Cardiac muscle cell (in vitro differentiated cells and primary cell): ENCODE results near the gene ALKBH5. TPM values are rescaled to one million over a fixed set of nuclear protein-coding genes. Genes with fewer than 3 reads are reported as not detected.
A peak's percentile ranks its signal among the peaks of the same experiment; 100 is the strongest.

Source experiments
- DNase-seq, 2 donors: peaks; one replicate each; pipeline versions ENCODE4 v3.0.0 to v3.0.0-alpha.2; 2010 to 2017; ENCODE audit warnings: low read depth in 1 of 2, low spot score in 1 of 2
- H3K27ac ChIP-seq: fragments of 200-600 bp; sonication (generic); 2 replicates; pipeline ENCODE4 v1.5.1; 2016
- H3K27me3 ChIP-seq: fragments of 200-600 bp; sonication (generic); 2 replicates; pipeline ENCODE4 v1.6.0; 2016; ENCODE audit warnings: control low read depth
- H3K36me3 ChIP-seq: fragments of 200-600 bp; sonication (generic); 2 replicates; pipeline ENCODE4 v1.5.1; 2016; ENCODE audit warnings: control low read depth
- H3K4me1 ChIP-seq: fragments of 200-600 bp; sonication (generic); 2 replicates; pipeline ENCODE4 v1.8.1; 2017; ENCODE audit warnings: low read depth, mild to moderate bottlenecking, mixed run types
- H3K4me3 ChIP-seq: fragments of 200-600 bp; sonication (generic); 2 replicates; pipeline ENCODE4 v1.5.1; 2016; ENCODE audit warnings: mild to moderate bottlenecking
- H3K9me3 ChIP-seq: fragments of 200-600 bp; sonication (generic); 2 replicates; pipeline ENCODE4 v1.5.1; 2017; ENCODE audit warnings: low read depth, mild to moderate bottlenecking, control low read depth
- CTCF ChIP-seq: IDR thresholded peaks from 2 replicates; pipeline ENCODE4 v1.5.1; 2012; ENCODE audit warnings: low read depth, mild to moderate bottlenecking, low read length
- polyA plus RNA-seq: library from polyadenylated mRNA; unstranded; fragments of >200 nt; fragmentation: Nextera tagmentation; extraction: Ambion mirVana; gene quantifications from 2 replicates; pipeline ENCODE4 v1.2.1, GENCODE V29; 2016
- total RNA-seq: library from RNA; depleted of rRNA; stranded (reverse); fragments of >200 nt; gene quantifications from 2 replicates; pipeline ENCODE4 v1.2.3, GENCODE V29; 2016

Gene ALKBH5
- total and polyA plus RNA-seq, 2 experiments from 2014 or later: 257 to 279 TPM

GRCh38 chr17:18258356-18259038 lies 74.9 kb downstream of the ALKBH5 start, which contains the start of gene FLII:
FLII (minus strand) TSS chr17:18258738; CDS start chr17:18258690, 48 bp downstream.
- Histone ChIP-seq H3K4me1 (peaks cover 17% of the 10 kb centered on the region), H3K9me3 (no peaks in the 10 kb centered on the region), H3K27ac (peak within 1 kb of the TSS; percentile 95), H3K4me3 (peak within 1 kb of the TSS; percentile 83), H3K27me3 (no peaks in the 10 kb centered on the region), H3K36me3 (peaks cover 23% of the 10 kb centered on the region)
- peak; percentile 35 to 68 for DNase-seq
- TF ChIP-seq CTCF: no peak

Other genes starting within 250 kb of the ALKBH5 start
- gene TOM1L2, start 211.4 kb upstream of the ALKBH5 start, total RNA-seq: 49.9 and 145 TPM in 2 replicates
- gene TOM1L2, start 211.4 kb upstream of the ALKBH5 start, polyA plus RNA-seq: 46.4 and 55.2 TPM in 2 replicates
- 0.18 and 0.21 TPM in 2 replicates for gene DRC3, start 211.0 kb upstream of the ALKBH5 start, total RNA-seq
- gene DRC3, start 211.0 kb upstream of the ALKBH5 start, polyA plus RNA-seq: 2.4 and 4.1 TPM in 2 replicates
- gene ATPAF2, start 144.7 kb upstream of the ALKBH5 start, total RNA-seq: 36.0 and 49.4 TPM in 2 replicates
- 40.3 and 49.9 TPM in 2 replicates for gene ATPAF2, start 144.7 kb upstream of the ALKBH5 start, polyA plus RNA-seq
- gene GID4, start 144.4 kb upstream of the ALKBH5 start, total RNA-seq: 9.8 and 10.7 TPM in 2 replicates
- 9.9 and 12.7 TPM in 2 replicates for gene GID4, start 144.4 kb upstream of the ALKBH5 start, polyA plus RNA-seq
- gene DRG2, start 95.9 kb upstream of the ALKBH5 start, total RNA-seq: 48.1 and 49.5 TPM in 2 replicates
- gene DRG2, start 95.9 kb upstream of the ALKBH5 start, polyA plus RNA-seq: 44.8 and 49.7 TPM in 2 replicates
- 2.5 and 4.9 TPM in 2 replicates for gene MYO15A, start 75.1 kb upstream of the ALKBH5 start, total RNA-seq
- 3.9 and 4.9 TPM in 2 replicates for gene MYO15A, start 75.1 kb upstream of the ALKBH5 start, polyA plus RNA-seq
- gene LLGL1, start 41.8 kb downstream of the ALKBH5 start, total RNA-seq: 81.5 and 83.8 TPM in 2 replicates
- 5.9 and 7.3 TPM in 2 replicates for gene LLGL1, start 41.8 kb downstream of the ALKBH5 start, polyA plus RNA-seq
- gene FLII, start 74.9 kb downstream of the ALKBH5 start, total RNA-seq: 227 and 303 TPM in 2 replicates
- 210 and 232 TPM in 2 replicates for gene FLII, start 74.9 kb downstream of the ALKBH5 start, polyA plus RNA-seq
- gene MIEF2, start 76.8 kb downstream of the ALKBH5 start, total RNA-seq: 95.7 and 101 TPM in 2 replicates
- 36.9 and 37.3 TPM in 2 replicates for gene MIEF2, start 76.8 kb downstream of the ALKBH5 start, polyA plus RNA-seq
- 31.0 and 40.1 TPM in 2 replicates for gene TOP3A, start 131.2 kb downstream of the ALKBH5 start, total RNA-seq
- gene TOP3A, start 131.2 kb downstream of the ALKBH5 start, polyA plus RNA-seq: 22.7 and 26.5 TPM in 2 replicates
- 8.7 and 11.3 TPM in 2 replicates for gene SMCR8, start 131.5 kb downstream of the ALKBH5 start, total RNA-seq
- 2.9 and 3.9 TPM in 2 replicates for gene SMCR8, start 131.5 kb downstream of the ALKBH5 start, polyA plus RNA-seq
- gene SHMT1, start 179.7 kb downstream of the ALKBH5 start, total RNA-seq: 24.8 and 26.7 TPM in 2 replicates
- gene SHMT1, start 179.7 kb downstream of the ALKBH5 start, polyA plus RNA-seq: 24.8 and 30.6 TPM in 2 replicates
- gene EVPLL, start 193.9 kb downstream of the ALKBH5 start, total RNA-seq: not detected in 2 replicates
- gene EVPLL, start 193.9 kb downstream of the ALKBH5 start, polyA plus RNA-seq: not detected in 2 replicates